ENCODE results near the gene SETBP1.
A peak's percentile ranks its signal among the peaks of the same experiment; 100 is the strongest.

The SETBP1 gene

DNA sequence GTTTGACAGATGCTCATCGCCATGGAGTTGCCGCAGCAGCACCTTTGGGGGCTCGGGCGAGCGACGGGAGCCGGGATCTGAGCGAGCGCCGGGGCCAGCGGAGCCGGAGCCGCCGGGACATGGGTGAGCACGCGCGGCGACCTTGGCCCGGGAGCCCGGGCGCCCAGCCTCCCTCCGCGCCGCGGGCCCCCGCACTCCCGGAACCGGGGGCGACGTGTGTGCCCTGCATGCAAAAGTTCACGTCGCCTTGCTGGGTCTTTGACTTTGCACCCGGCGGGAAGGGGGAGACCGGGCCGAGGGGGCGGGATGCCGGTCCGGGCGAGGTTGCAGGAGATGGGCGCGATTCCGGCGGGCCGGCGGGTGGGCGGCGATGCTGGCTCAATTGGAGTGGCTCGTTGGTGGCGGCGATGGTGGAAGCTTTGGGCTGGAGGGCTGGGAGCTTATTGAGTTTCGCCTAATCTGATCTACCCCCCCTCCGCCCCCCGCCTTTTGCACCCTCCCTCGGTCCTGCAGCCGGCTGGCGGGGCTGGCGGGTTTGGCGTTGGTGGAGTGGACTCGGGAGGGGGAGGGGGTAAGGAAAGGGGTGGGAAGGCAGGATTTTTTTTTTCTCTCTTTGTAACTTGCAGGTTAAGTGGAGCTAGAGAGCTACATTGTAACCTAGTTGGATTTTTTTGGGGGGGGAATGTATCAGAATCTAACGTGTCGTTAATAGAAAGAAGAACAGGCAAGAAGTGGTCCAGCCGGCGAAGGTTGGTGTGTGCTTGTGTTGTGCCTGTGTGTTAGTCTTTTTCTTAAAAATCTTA lies at the start of gene SETBP1:
Gene SETBP1, plus strand, starts transcription at position 616 of the 803 bp plus-strand sequence. CDS start 20,459 bp downstream, outside the sequence.
- ATAC-seq (peak; percentile 20), DNase-seq (peak; percentile 73)

DNA sequence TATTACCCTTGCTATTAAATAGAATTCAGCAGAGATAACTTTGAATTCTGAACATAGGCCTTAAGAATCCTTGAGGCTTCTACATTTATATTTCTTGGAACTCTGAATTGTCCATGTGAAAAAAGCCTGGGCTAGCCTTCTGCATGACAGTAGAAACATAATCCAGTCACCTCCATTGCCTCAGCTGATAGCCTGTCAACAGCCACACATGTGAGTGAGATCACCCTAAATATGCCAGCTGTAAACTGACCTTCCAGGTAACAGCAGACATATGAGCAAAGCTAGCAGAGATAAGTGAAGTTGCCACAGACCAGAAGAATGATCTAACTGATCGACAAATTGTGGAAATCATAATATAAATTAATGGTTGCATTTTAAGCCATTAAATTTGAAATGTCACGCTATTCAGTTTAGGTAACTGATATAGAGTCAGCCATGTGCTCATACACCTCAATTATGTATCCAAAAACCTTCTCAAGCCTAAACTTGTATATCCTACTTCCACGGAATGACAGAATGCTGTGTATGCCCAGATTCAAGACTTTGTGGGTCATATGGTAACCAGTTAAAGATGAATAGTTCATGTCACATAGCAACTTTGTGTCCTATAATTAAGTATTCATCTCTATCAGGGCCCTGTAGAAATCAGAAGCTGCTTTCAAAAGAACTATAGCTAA lies 48.1 kb upstream of the SETBP1 start:
- no peak for ATAC-seq
- no peak for DNase-seq

DNA sequence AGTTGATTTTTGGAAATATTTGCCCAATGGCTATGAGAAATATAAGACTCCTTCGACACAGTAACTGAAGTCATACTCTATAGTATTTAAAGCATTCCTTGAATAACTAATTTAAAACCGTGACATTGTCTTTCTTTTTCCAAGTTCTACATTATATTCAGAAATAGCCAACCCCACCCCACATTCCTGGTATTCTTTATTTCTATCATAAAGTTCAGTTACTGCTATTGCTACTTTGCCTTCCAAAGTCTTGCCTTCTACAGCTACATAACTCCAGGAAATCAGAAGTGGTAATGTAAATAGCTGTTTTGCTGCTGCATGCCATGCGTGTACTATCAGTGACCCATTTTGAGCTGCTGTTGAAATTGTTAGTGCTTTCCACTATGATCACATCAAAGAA lies 45.1 kb upstream of the SETBP1 start:
- DNase-seq (no peak), ATAC-seq (no peak)

DNA sequence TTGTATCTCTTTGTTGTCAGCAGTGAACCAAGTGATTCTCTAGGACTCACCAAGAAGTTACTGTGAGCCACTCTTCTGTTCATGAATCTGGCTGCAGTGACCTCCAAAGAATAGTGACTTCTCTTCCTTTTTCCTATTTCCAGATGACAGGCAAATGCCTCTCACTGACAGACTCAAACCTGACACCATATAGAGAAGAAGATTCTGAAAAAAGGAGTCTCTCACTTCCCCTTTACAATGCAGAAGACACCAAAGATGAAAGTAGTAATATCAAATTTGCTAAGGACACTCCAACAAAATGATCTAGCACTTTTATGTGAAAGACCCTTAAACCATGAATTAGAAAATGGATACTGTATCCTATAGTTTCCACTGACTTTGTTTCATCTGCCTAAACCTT lies 44.4 kb upstream of the SETBP1 start:
- ATAC-seq (no peak), DNase-seq (no peak)

DNA sequence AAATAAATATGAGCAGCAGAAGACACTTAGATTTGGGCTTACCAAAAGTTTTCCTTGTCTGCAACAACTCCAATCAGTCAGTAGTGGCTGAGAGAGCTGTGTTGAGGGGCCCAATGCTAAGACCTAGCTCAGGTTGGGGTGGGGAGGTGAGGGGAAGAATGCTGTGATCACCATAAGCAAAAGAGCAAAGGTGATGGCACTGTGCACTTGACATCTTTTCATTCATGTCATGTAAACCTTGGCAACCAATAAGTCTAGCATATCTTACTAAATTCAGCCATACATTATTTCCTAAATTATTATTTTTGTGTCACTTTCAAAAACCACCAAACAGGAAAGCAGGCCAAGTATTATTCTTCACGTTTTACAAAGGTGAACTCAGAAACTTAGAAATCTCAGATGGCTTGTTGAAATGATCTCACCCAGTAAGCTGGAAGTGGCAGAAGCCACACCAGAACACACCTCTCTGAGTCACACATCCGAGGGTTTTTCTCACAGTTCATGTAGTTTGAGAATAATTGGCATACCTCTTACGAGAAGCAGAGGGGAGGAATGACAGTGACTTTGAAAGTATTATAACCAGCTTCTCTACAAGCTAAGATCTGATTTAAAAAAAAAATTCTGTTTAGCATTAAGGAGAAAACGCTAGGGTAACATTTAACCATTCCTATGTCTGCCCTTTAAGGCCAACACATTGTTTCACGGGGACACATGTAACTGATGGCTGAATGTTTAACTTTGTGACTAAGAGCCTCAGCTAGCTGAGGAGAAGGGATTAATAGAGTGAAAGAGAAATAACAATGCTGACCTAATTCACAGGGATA lies 43.3 kb upstream of the SETBP1 start:
- ATAC-seq (peak; percentile 59), DNase-seq (no peak)

DNA sequence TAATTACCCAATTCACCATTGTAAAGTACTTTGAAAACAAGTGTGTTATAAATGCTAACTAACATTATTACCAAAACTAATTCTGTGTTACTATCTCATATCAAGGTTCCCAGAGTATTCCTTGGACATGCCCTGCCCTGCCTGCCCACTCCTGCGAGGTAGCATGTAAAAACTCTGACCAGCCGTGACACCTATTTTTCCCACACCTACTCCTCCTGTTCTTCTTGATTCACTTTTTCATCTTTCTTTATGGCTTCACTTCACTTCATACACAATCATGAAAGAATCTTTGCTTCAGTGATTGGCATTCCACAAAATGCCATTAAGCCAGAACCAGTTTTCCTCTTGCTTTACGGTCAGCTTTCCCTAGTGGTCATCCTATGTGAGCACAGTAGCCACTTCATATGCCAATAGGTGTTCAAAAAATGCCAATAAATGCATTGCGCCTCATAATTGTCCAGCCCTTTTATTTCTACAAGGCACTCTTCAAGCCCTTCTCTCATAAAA lies 42.6 kb upstream of the SETBP1 start:
- DNase-seq (no peak), ATAC-seq (no peak)

DNA sequence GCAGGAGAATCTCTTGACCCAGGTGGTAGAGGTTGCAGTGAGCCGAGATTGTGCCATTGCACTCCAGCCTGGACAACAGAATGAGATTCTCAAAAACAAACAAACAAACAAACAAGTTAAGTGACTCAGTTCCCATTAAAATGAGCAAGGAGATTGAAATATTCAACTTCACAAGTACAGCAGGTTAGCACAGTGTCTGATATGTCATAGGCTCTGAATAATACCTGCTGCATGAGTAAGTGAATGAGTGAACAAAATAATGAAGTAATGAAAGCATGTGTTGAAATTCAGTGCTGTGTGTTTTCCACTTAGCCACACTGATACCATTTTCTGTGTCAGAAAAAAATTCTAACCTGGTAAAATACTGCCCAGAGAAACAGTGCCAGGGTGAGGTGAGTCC lies 41.9 kb upstream of the SETBP1 start:
- ATAC-seq, result no peak
- no peak for DNase-seq

DNA sequence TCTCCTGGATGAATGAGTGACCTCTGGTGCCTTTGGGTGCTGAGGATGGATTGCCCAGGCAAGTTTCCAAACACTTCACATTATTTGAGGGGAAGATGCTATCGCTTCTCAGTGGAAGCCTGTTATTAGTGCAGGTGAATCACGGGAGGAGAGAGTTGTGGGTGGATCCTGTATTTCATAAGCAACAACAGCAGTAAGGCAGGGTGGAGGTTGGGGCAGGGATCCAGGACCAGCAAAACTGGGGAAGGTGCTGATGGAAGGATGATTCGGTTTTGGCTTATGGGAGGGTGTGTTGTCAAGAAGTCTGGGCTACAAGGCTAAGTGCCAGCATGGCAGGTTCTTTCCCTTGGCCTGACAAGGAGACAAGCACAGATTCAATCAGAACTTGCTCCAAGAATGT lies 37.7 kb upstream of the SETBP1 start:
- DNase-seq (no peak), ATAC-seq (no peak)

DNA sequence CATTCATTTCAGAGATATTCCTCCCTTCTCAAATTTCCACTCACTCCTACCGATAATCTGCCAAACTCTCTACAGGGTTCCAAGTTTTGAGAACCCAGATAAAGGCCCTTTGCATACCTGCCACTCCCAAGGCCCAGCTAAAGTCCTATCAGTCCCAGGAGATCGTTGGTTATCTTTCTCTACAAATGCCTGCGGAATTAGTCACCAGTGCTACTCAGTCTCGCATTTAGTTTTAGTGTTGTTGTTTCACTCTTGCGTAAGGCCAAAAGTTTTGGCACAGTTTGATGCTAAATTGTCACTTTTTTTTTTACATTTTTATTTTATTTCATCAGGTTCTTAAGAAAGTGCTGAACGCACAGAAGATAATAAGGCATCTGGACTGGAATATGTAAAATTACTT lies 29.2 kb upstream of the SETBP1 start:
- DNase-seq, result no peak
- ATAC-seq, result no peak

DNA sequence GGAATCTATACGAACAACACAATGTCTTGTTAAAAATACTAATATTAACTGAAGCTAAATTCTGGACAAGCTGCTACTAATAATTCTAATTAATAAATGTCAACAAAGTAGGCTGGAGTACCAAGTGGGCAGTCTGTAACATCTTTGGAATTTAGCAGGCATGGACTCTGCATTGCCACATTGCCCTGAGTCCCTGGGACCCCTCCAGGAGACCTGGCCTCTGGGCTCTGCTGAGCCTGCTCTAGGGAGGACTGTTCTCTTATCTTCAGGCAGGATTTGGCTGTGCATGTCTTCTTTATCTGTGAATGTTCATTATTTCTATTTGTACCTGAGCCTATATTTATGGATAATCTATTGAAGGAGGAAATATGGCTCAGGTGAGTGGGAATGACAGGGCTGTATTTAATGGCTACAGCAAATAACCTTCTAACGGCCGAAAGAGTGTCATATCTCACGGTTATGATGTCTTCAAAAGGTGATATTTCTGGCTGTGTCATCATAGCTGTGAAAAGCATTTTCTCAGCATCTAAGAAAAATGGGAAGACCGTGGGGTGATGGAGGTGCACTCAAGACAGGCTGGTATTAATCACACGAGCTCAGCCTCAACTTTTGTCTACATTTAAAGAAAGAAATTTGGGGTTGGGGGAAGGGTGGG lies 28.6 kb upstream of the SETBP1 start:
- DNase-seq (no peak), ATAC-seq (no peak)

DNA sequence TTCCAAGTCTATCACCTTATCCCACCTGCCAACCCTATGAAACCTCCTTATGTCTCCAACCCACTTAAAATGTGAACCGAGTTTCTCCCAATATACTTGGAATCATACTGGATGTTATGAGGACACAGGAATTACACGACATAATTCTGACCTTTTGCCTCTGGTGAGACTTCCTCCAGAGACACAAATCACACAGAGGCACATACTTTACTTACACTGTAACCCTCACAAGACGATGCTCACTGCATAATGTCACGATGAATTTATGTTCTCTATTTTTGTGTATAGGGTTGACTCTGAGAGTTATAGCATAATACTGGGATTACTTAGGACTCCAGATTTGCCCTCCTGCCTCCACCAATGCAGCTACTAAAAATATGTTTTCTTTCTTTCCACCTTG lies 28.0 kb upstream of the SETBP1 start:
- DNase-seq (no peak), ATAC-seq (no peak)

DNA sequence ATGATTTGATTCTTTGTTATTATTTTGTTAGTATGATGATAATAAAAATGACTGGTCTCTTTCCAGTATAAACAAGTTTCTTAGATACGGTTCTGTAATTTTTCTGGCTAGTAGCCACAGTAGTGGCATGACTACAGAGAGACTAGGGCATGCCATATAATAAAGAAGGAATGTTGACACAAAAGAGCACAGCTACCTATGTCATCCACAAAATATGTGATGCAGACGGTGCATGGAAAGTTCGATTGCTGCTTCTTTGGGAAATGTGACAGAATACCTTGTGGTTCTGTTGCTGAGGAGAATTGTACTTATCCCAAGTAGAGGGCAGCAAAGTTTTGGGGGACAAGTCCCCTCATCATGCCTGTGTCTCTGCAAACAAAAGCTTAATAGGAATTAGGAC lies 26.1 kb upstream of the SETBP1 start:
- ATAC-seq, result no peak
- DNase-seq, result no peak

DNA sequence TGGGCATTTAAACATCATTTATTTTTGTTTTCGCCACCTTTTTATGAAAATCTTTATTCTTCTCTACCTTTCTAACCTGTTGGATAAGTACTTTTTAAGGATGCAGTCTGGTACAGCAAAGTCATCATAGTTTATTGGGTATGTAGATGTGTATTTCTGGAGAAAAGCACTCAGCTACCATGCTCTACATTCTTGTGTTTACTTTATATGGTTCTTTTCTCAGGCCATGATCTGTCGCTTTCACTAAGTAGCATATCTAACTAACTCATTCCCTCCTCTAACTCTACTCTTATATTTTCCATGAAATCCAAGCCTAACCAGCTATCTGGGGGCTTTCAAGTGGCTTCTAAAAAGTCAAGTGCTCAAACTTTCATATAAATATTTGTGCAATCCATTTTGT lies 25.3 kb upstream of the SETBP1 start:
- no peak for ATAC-seq
- no peak for DNase-seq

DNA sequence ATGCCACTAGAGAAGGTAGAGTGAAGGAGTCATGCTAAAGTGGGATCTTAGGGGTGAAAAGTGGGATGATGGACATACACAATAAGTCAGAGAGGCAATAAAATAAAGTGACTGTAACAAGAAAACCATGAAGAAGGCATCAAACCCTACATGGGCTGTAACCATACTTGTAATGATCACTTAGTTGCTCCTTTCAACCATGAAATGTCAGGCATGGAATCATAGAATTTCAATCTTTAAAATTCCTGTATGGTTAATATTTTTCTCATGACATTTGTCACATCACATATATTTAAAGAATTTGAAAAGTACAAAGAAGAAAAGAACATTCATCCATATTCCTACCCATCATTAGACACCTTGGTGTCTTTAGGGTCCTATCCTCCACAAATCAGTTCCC lies 20.9 kb upstream of the SETBP1 start:
- DNase-seq, result no peak
- ATAC-seq, result no peak

DNA sequence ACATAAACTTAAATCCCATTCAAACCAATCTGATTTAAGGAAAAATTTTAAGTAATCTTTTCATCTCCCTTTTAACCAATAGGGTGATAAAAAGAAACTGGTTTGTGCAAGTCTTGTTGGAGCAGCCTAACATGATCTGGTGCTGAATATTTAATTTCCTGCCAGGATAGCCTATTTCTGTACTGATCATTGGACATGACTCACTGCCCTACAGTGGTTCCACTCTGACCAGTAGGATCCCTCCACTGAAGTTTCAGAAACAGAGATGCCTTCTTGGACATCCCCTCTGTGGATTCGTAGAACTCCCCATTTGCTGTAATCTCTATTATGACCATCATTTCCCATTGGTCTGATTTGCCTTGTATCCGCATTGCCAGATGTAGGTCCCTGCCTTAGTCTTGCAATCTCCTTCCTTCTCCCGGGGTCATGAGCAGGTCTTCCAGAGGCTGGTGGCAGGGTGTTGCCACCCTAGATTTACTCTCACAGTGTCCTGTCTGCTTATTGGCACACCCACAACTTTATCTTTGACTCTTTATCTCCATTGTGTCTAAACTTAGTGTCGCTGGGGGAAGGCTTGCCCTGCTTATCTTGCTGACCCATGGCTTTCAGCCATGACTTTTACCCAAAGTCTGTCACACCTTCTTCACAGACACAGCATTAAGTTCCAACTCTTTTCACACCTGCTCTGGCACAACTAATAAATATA lies 12.3 kb upstream of the SETBP1 start:
- no peak for DNase-seq

DNA sequence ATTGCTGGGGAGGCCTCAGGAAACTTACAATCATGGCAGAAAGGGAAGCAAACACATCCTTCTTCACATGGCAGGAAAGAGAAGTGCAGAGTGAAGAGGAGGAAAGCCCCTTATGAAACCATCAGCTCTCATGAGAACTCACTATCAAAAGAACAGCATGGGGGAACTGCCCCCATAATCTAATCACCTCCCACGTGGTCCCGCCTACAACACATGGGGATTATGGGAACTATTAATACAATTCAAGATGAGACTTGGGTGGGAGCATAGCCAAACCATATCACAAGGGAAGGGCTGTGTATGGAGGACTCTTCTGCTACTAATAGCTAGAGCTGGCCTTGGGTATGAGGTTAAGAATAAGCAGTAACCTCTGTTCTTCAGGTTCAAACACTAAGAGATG lies 8.8 kb upstream of the SETBP1 start:
- no peak for ATAC-seq
- DNase-seq, result no peak

More for the DNA sequence above, 12.3 kb upstream of the SETBP1 start:
- no peak for ATAC-seq

DNA sequence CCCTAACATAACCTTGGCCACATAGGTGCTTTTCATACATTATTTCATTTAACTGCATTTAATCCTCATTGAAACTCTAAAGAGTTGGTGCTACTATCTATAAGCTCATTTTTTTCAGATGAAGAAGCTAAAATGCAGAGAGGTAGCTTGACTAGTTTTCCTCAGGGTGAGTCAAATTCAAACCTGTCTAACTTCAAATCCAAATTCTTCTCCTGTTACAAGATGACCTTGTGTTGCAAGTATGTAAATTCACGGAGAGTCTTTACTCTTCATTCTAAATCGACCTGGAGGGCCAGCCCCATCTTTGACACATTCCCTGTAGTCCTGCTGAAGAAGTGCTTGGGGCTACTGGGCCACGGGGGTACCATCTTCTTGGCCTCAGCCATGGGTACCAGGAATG lies 8.2 kb upstream of the SETBP1 start:
- ATAC-seq, result no peak
- no peak for DNase-seq

DNA sequence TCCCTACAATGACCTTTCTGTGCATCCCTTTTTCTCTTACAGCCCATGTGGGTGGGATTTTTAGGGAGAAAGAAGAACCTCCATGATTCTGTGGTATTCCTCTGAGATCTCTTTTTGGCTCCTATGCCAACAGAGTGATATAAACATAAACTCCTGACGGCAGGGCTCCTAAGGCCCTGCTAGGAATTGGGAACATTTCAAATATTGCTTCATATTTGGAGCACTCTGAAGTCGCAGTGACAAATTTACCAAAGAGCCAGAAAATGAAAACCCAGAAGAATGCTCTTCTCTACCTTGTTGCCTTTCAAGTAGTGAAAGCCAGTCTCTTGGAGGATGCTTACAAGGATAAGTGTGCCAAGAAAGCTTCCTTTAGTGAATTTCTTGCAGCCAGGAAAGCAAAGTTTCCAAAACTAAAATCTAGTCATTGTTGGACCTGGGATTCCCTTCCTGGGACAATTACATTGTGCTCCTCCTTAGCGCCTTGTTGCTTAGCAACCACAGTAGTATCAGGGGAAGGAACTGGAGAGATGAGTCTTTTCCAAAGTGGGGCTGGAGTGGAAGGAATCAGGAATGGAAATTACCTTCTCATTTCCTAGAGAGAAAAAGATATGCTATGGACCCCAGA lies 7.3 kb upstream of the SETBP1 start:
- ATAC-seq, result no peak
- DNase-seq, result no peak

DNA sequence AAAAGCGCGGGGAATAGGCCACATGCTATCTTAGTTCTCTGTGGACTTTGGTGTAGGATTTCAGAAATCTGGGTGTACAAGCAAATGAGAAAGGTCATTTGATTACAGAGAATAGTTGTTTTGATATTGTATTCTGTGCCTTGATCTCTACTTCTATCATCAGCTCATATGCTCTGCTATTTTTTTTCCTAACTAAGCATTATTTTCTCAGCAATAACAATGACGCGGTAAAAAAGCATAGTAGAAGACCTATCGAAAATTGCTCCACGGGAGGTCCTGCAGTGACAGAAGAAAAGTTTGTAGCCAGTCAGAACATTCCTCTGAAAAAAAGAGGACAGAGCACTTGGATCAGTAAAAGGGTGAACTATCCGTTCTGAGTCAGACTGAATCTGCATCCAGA lies 2.8 kb upstream of the SETBP1 start:
- DNase-seq (no peak), ATAC-seq (no peak)

DNA sequence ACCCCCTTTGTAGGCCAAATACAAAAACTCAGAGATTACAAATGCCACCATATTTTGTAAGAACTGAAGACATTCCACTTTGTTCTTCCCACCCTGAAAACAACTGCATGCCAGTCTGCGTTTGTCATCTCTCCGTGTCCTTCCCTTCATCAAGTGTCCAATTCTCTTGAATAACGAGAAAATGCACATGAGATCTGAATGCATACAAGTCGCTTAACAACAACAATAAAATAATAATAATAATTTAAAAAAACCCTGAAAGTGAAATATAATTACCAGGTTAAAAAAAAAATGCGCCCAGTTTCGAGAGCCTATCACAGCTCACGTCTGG lies 2.0 kb upstream of the SETBP1 start:
- DNase-seq (no peak), ATAC-seq (no peak)

Measured in stimulated activated naive CD8-positive, alpha-beta T cell treated with anti-CD3 and anti-CD28 coated beads, Interleukin-15, Interleukin-2, amounts not matched to agents 100 U/mL and 50 U/mL, for 24 hours (primary cell).